Measurements from ENCODE around the gene KRTAP2-4.
"Not testable (repeated sequence)": the region's sequence is repeated elsewhere in the genome, so short reads cannot be mapped to it uniquely, and the experiment has no call there.

Gene KRTAP2-4

GRCh38 chr17:41037853-41038350, 27.8 kb downstream of the KRTAP2-4 start:
- no peak for DNase-seq (ENCODE audit: low read depth)

GRCh38 chr17:41034346-41034935, 31.2 kb downstream of the KRTAP2-4 start, which contains the start of gene KRTAP1-3:
Gene KRTAP1-3 (minus strand): TSS chr17:41034874. CDS start chr17:41034821, 53 bp downstream.
- not testable (repeated sequence) for DNase-seq (ENCODE audit: low read depth)

- DNase-seq (ENCODE audit: low read depth), result no peak
These were observed 35.9 kb downstream of the KRTAP2-4 start, which contains the start of gene KRTAP1-4 for GRCh38 chr17:41029633-41030245. Gene KRTAP1-4 (minus strand): TSS chr17:41030195. CDS start chr17:41030078, 117 bp downstream.

DNA sequence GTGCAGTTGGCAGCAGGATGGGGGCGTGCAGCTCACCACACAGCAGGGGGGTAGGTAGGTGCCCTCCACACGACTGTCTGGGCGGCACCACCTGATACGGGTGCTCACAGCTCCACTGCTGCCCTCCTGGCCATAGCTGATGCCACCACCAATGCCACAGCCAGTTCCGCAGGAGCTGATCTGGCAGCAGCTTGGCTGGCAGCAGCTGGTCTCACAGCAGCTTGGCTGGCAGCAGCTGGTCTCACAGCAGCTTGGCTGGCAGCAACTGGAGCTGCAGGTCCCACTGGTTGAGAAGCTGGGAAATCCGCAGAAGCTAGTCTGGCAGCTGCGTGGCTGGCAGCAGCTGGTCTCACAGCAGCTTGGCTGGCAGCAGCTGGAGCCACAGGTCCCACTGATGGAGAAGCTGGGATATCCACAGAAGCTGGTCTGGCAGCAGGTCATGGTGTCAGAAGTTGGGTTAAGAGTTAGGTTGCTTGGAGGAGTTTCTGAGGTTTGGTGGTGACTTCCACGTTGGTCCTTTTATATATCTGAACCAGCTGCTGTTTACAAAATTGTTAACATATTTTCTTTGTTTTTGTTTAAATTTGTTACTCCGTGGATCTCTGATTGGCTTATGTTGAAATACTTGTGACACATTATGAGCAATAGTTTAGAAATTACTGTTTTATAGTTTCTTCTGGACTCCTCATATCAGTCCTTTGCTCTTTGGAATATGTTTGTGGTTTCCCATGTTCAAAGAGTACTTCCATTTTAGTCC, 38.8 kb downstream of the KRTAP2-4 start, which contains the start of gene KRTAP1-5:
KRTAP1-5 (minus strand) TSS at position 494 of the 757 bp plus-strand sequence; CDS start at position 441, 53 bp downstream.
- DNase-seq (ENCODE audit: low read depth), result peak; percentile 94

DNA sequence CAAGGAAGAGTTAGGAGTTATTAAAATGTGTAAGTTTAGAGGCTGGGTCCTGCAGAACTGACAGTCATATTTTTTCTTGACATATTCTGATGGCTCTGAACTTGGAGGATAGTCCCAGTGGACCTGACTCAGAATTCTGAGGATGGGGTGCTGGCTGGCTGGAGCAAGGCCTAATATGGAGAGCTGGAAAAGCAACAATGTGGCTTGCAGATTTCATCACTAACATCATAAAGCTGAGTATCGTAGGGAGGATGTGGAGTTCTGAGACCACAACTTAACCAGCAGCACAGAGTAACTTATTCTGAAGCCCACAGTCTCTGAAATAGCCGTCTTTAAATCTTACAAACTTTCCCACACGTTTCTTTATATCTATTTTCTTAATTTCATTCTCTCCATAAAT, 41.0 kb downstream of the KRTAP2-4 start:
- no peak for DNase-seq (ENCODE audit: low read depth)

- no peak for DNase-seq (ENCODE audit: low read depth)
These were observed 45.3 kb downstream of the KRTAP2-4 start for GRCh38 chr17:41020336-41020735.

- no peak for DNase-seq (ENCODE audit: low read depth)
These were observed 46.3 kb downstream of the KRTAP2-4 start for GRCh38 chr17:41019415-41019814.

DNA sequence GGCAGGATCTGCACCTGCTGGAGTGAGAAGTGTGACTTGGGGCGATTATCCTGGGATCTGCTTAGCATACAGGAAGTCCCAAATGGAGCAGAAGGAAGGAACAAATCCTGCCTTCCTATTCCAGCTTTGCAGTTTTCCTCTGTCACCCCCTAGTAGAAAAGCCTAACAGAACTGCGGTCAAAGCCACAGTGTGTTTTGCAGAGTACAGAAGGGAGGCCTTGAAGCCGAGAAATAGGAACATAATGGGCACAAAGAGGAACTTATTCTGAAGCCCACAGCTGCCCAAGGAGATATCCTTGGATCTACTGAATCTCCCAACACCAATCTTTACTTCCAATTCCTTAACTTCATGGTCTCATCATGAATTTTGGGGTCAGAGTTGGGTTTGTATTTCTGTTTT, 47.1 kb downstream of the KRTAP2-4 start:
- no peak for DNase-seq (ENCODE audit: low read depth)

- no peak for DNase-seq (ENCODE audit: low read depth)
These were observed 49.0 kb downstream of the KRTAP2-4 start for GRCh38 chr17:41016578-41017215.

DNA sequence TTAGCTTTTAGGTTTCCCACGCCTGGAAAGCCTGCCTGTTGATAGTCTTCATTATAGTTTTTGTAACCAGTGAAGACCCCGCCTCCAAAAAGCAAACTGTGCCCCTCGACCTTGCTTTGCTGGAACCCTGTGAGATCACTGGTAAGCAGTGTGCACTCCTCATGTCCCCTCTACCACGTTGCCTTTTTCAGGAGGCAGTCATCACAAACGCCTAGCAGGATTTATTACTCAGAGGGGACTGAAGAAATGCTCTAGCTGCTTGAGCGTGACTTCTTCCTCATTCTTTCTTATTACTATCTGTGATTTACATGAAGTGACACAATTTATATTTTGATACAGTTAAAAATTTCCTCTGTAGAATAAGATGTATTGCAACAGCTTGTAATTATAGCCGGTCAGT, 50.2 kb downstream of the KRTAP2-4 start:
- no peak for DNase-seq (ENCODE audit: low read depth)

All from fibroblast of gingiva (primary cell).